ES-I3 (cell line): ENCODE data around the gene LIX1L.

ENCODE experiments used
- H3K36me3 ChIP-seq: 2 replicates; pipeline ENCODE4 v1.6.1; 2013; ENCODE audit warnings: mild to moderate bottlenecking, low read length, control low read depth, moderate library complexity; ENCODE audit not compliant: insufficient read depth
- H3K4me1 ChIP-seq: 2 replicates; pipeline ENCODE4 v1.6.1; 2013; ENCODE audit warnings: mild to moderate bottlenecking, control low read depth, low read length; ENCODE audit not compliant: insufficient read depth
- H3K9ac ChIP-seq: 2 replicates; pipeline ENCODE4 v1.6.1; 2013; ENCODE audit warnings: low read depth, mild to moderate bottlenecking, low read length, moderate library complexity
- H3K9me3 ChIP-seq: 2 replicates; pipeline ENCODE4 v1.6.1; 2013; ENCODE audit warnings: mild to moderate bottlenecking, low read length, moderate library complexity; ENCODE audit not compliant: control insufficient read depth, insufficient read depth

Gene LIX1L

DNA sequence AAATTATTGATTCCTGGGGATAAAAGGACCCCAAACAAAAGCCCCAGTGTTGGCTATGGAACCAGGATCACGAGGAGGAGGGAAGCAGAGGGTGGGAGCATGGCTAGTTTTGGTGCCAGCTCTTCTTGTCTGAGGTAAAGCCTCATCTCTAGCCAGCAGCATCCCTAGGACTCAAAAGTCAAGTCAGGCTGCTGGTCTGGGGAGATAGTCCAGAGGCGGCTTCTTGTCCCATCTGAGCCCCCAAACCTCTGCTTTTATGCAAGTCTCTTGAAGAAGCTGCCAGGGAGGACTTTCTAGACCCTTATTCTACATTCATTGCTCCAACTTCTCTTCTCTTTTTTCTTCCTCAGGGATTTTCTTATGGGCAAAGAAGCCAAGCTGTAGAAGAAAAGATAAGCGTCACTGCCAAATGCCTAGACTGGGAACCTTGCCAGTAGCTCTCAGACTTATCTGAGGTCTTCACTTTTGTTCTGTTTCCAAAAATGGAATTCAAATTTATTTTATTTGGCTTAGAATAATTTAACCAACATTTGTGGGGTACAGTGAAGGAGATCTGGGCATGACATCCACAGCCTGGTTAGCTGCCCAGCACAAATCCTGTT lies 65.2 kb downstream of the LIX1L start:
- H3K9ac ChIP-seq: 0 out of 2 replicates have a peak overlapping the region, but pooled peaks have one; percentile 30
- no peaks in the 10 kb centered on the region for H3K9me3 ChIP-seq
- H3K36me3 ChIP-seq: no peaks in the 10 kb centered on the region
- peaks cover 18% of the 10 kb centered on the region for H3K4me1 ChIP-seq

DNA sequence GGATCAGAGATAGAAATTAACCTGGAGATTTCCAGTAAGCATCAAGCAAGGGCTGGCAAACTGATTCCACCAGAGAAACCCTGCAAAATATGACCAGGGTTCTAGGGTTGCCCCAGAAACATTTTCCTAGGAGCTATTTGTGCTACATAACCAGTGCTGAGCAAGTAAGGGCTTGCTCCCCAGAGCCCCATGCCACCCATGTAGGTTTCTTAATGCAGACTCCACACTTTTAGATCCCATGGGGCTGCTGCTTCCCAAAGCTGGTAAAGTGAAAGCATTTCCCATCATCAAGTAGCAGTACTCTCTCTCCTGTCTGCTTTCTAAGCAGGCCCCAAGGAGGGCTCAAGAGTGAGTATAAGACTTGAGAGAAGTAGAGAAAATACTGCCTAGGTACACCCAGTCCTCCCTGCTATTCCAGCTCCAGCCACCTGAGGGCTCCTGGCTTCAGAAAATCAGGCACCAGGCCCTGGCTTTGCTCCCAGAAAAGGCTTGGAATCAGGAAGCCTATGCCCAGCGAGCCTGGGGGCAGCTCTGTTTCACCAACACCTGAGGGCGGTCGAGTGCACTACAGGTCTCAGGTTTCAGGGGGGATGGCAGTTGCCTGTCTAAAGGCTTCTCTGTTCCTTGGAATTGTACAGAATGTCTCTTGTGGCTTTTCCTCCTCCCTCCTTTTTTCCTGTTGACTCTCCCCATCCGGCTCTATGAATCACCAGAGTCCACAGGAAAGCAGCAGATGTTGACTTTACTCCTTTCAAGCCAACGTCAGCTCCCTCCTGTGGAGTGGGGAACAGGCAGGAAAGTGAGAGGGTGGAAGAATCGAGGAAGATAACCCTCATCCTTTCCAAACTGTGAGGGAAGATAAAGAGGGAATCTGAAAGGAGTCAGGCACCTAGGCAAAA lies 66.0 kb downstream of the LIX1L start:
- Histone ChIP-seq H3K9ac (peak overlapping the region; percentile 30; the same call in 1 of the 2 replicates), H3K4me1 (peaks cover 18% of the 10 kb centered on the region), H3K9me3 (no peaks in the 10 kb centered on the region), H3K36me3 (no peaks in the 10 kb centered on the region)

- no peaks in the 10 kb centered on the region for H3K9me3 ChIP-seq
- H3K36me3 ChIP-seq: no peaks in the 10 kb centered on the region
- no peak overlapping the region for H3K9ac ChIP-seq
- peaks cover 18% of the 10 kb centered on the region for H3K4me1 ChIP-seq
Observed at GRCh38 chr1:145891143-145891542, 66.7 kb downstream of the LIX1L start.

DNA sequence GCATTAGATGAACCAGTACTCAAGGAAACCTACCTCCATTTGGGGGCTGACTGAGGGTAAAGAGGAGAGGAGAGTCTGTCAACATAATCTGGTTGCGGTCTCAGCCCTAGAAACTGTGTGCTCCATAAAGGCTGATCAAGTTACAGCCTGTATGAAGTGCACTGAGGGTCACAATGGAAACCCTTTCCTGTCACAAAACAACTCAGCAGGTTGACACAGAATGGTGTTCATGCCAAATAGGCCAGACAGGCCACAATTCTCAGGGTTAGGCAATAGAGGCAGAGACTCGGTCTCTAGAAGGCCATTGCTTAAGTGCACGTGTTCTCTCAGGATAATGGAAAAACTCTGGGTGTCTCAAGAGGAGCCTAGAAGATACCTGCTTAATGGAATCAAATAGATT lies 68.1 kb downstream of the LIX1L start:
- H3K36me3 ChIP-seq: no peaks in the 10 kb centered on the region
- H3K4me1 ChIP-seq: peaks cover 18% of the 10 kb centered on the region
- H3K9me3 ChIP-seq: no peaks in the 10 kb centered on the region
- H3K9ac ChIP-seq: no peak overlapping the region

GRCh38 chr1:145887631-145888030 lies 70.2 kb downstream of the LIX1L start:
- Histone ChIP-seq H3K9ac (no peak overlapping the region), H3K9me3 (no peaks in the 10 kb centered on the region), H3K4me1 (peaks cover 16% of the 10 kb centered on the region), H3K36me3 (no peaks in the 10 kb centered on the region)

GRCh38 chr1:145886816-145887215 lies 71.0 kb downstream of the LIX1L start:
- H3K4me1 ChIP-seq: peaks cover 10% of the 10 kb centered on the region; the same call in 1 of the 2 replicates
- H3K9ac ChIP-seq: no peak overlapping the region; the same call in 1 of the 2 replicates
- H3K36me3 ChIP-seq: no peaks in the 10 kb centered on the region
- H3K9me3 ChIP-seq: no peaks in the 10 kb centered on the region

DNA sequence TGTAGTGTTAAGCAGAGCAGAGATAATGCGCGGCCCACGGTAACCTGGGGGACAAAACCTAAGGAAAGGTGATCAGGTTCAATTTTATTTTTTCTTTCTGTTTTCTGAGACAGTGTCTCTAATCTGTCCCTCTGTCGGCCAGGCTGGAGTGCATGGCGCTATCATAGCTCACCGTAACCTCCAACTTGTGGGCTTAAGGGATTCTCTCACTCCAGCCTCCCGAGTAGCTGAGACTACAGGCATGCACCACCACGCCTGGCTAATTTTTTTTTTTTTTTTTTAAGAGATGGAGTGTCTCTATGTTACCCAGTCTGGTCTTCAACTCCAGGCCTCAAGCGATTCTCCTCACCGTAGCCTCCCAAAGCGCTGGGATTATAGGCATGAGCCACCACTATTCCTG lies 71.4 kb downstream of the LIX1L start:
- peak overlapping the region; percentile 66; the same call in 1 of the 2 replicates for H3K9ac ChIP-seq
- no peaks in the 10 kb centered on the region for H3K9me3 ChIP-seq
- peaks cover 7% of the 10 kb centered on the region; the same call in 1 of the 2 replicates for H3K4me1 ChIP-seq
- H3K36me3 ChIP-seq: no peaks in the 10 kb centered on the region

DNA sequence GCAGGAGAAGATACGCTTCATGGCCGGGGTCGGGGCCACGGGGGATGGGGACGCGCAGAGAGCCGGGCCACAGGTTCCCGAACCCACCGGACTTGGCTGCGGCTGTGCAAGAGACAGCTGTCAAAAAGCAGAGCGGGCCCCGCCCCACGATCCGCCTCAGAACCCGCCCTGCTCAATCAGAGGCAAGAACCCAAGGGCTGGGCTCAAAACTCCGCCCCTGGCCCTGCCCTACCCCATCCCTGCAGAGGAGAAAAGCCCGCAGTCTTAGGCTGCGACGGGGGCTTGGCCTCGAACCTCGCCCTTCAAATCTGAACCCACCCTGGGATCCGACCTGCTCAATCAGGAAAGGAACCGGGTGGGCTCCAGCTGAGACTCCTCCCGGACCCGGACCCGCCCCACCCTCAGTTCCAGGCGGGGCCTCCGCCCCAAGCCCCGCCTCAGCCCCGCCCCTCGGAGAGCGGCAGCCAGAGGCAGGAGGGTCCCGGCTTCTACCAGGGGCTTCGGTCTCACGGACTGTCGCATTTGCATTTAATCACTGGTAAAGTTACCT lies 72.0 kb downstream of the LIX1L start, which contains the start of gene ANKRD35:
TSS of gene ANKRD35 (minus strand) at position 129 of the 550 bp plus-strand sequence. CDS start at position 21, 108 bp downstream.
- H3K9ac ChIP-seq: peak within 1 kb of the TSS; percentile 66; the same call in 1 of the 2 replicates
- no peaks in the 10 kb centered on the region for H3K9me3 ChIP-seq
- H3K4me1 ChIP-seq: peaks cover 2% of the 10 kb centered on the region; the same call in 1 of the 2 replicates
- H3K36me3 ChIP-seq: no peaks in the 10 kb centered on the region

DNA sequence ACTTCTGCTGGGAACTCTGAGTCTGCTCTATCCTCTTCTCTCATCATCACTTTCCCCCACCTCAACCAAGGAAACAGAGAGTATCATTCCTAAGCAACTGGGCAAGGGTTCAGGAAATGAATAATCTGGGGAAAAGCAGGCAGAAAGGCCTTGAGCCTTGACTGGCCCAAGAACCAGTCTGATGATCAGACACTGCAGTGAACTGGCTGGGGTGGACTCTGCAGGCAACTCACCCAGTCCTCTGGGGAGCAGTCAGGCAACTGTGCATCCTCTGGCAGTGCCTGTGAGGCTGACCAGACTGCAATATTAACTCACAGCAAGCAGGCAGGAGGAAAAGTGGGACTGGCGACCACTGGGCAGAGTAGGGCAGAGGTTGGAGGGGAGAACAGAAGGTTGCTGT lies 73.1 kb downstream of the LIX1L start:
- no peaks in the 10 kb centered on the region for H3K36me3 ChIP-seq
- H3K9ac ChIP-seq: no peak overlapping the region
- H3K4me1 ChIP-seq: no peaks in the 10 kb centered on the region; the same call in 1 of the 2 replicates
- no peaks in the 10 kb centered on the region for H3K9me3 ChIP-seq
